ENCODE results near the gene RDH5.
"Not testable (repeated sequence)": the region's sequence is repeated elsewhere in the genome, so short reads cannot be mapped to it uniquely, and the experiment has no call there.

RDH5 gene

GRCh38 chr12:55742719-55743405 lies 22.7 kb downstream of the RDH5 start, which contains the start of gene GDF11:
Gene GDF11 (plus strand): TSS chr12:55743122. CDS start chr12:55743317, 195 bp downstream.
- FAIRE-seq = peak; percentile 36
- no peak for DNase-seq (ENCODE audit: extremely low spot score, insufficient read length, low read depth)

GRCh38 chr12:55743406-55744339 lies 23.5 kb downstream of the RDH5 start:
- DNase-seq (ENCODE audit: extremely low spot score, insufficient read length, low read depth) = no peak
- peak; percentile 44 for FAIRE-seq

- DNase-seq (ENCODE audit: extremely low spot score, insufficient read length, low read depth) (no peak), FAIRE-seq (no peak)
Observed at GRCh38 chr12:55744340-55745030, 24.3 kb downstream of the RDH5 start.

GRCh38 chr12:55745361-55746173 lies 25.4 kb downstream of the RDH5 start:
- no peak for FAIRE-seq

GRCh38 chr12:55746174-55746912 lies 26.1 kb downstream of the RDH5 start:
- no peak for FAIRE-seq

More at GRCh38 chr12:55745361-55746173, 25.4 kb downstream of the RDH5 start:
- DNase-seq (ENCODE audit: extremely low spot score, insufficient read length, low read depth) = no peak

GRCh38 chr12:55746913-55747231 lies 26.7 kb downstream of the RDH5 start:
- DNase-seq (ENCODE audit: extremely low spot score, insufficient read length, low read depth) (no peak), FAIRE-seq (no peak)

More at GRCh38 chr12:55746174-55746912, 26.1 kb downstream of the RDH5 start:
- DNase-seq (ENCODE audit: extremely low spot score, insufficient read length, low read depth) = no peak

GRCh38 chr12:55748230-55748993 lies 28.2 kb downstream of the RDH5 start:
- no peak for FAIRE-seq
- DNase-seq (ENCODE audit: extremely low spot score, insufficient read length, low read depth) = no peak

GRCh38 chr12:55755246-55755645 lies 35.1 kb downstream of the RDH5 start:
- FAIRE-seq (no peak), DNase-seq (ENCODE audit: extremely low spot score, insufficient read length, low read depth) (no peak)

GRCh38 chr12:55757701-55758100 lies 37.5 kb downstream of the RDH5 start:
- no peak for DNase-seq (ENCODE audit: extremely low spot score, insufficient read length, low read depth)
- FAIRE-seq = no peak

GRCh38 chr12:55758575-55758974 lies 38.4 kb downstream of the RDH5 start:
- not testable (repeated sequence) for DNase-seq (ENCODE audit: extremely low spot score, insufficient read length, low read depth); FAIRE-seq

GRCh38 chr12:55760663-55761062 lies 40.5 kb downstream of the RDH5 start:
- FAIRE-seq = no peak
- DNase-seq (ENCODE audit: extremely low spot score, insufficient read length, low read depth) = no peak

- DNase-seq (ENCODE audit: extremely low spot score, insufficient read length, low read depth) = no peak
- FAIRE-seq = no peak
Observed at GRCh38 chr12:55762646-55763045, 42.5 kb downstream of the RDH5 start.

GRCh38 chr12:55765736-55766290 lies 45.6 kb downstream of the RDH5 start:
- FAIRE-seq (no peak), DNase-seq (ENCODE audit: extremely low spot score, insufficient read length, low read depth) (no peak)

GRCh38 chr12:55767156-55767555 lies 47.0 kb downstream of the RDH5 start:
- no peak for FAIRE-seq
- no peak for DNase-seq (ENCODE audit: extremely low spot score, insufficient read length, low read depth)

GRCh38 chr12:55771736-55772135 lies 51.5 kb downstream of the RDH5 start:
- FAIRE-seq (no peak), DNase-seq (ENCODE audit: extremely low spot score, insufficient read length, low read depth) (no peak)
